Activated CD8-positive, alpha-beta memory T cell treated with anti-CD3 and anti-CD28 coated beads, Interleukin-2, amount 10 ng/mL, durations not matched to agents 7 days and 5 days (primary cell): ENCODE measurements around the gene TWSG1. TPM values are rescaled to one million over a fixed set of nuclear protein-coding genes. Genes with fewer than 3 reads are reported as not detected.
"Not testable (repeated sequence)": the region's sequence is repeated elsewhere in the genome, so short reads cannot be mapped to it uniquely, and the experiment has no call there.

Source experiments
- ATAC-seq: fragments of 150-1000 bp; cut with Tn5 transposase; one replicate; pipeline ENCODE4 v1.10.0; 2021; ENCODE audit warnings: moderate library complexity
- CTCF ChIA-PET: fragments of 350-600 bp; sonication (Branson Sonifier 250); formaldehyde crosslinking; loops from one replicate; lab custom pipeline; 2021; ENCODE audit warnings: antibody characterized with exemption; lab: Charles Lee
- DNase-seq: peaks from one replicate; pipeline ENCODE4 v3.0.0-alpha.2; 2020
- H3K27ac Mint-ChIP-seq: one replicate; pipeline ENCODE4 v1.8.0; 2021; ENCODE audit warnings: mild to moderate bottlenecking, mixed read lengths
- H3K27me3 Mint-ChIP-seq: one replicate; pipeline ENCODE4 v1.8.0; 2021; ENCODE audit warnings: mixed read lengths
- H3K36me3 Mint-ChIP-seq: one replicate; pipeline ENCODE4 v1.8.0; 2021; ENCODE audit warnings: mild to moderate bottlenecking, mixed read lengths
- H3K4me1 Mint-ChIP-seq: one replicate; pipeline ENCODE4 v1.8.0; 2021; ENCODE audit warnings: mixed read lengths
- H3K4me3 Mint-ChIP-seq: one replicate; pipeline ENCODE4 v1.8.0; 2021; ENCODE audit warnings: mild to moderate bottlenecking, moderate library complexity, mixed read lengths
- H3K9me3 Mint-ChIP-seq: one replicate; pipeline ENCODE4 v1.8.0; 2022; ENCODE audit warnings: low read depth, mixed read lengths
- total RNA-seq, 2 experiments: library from RNA; stranded (reverse); gene quantifications; one replicate each; pipeline ENCODE4 v1.2.3, GENCODE V29; 2021

Gene TWSG1
- total RNA-seq, 2 experiments from 2014 or later = 11.2 TPM

- no peak overlapping the region for H3K4me3 Mint-ChIP-seq
- H3K36me3 Mint-ChIP-seq = no peaks in the 10 kb centered on the region
- H3K9me3 Mint-ChIP-seq = no peaks in the 10 kb centered on the region
- H3K4me1 Mint-ChIP-seq = no peaks in the 10 kb centered on the region
- ATAC-seq = no peak
- no peak for DNase-seq
- peaks cover 4% of the 10 kb centered on the region for H3K27me3 Mint-ChIP-seq
- CTCF ChIA-PET = interaction anchor here (1.3 kb wide), 1 partner anchor 439 kb away, joined by 3 read pairs; no protein-coding TSS in a partner anchor
- no peak overlapping the region for H3K27ac Mint-ChIP-seq
These were observed 92.2 kb downstream of the TWSG1 start for GRCh38 chr18:9426753-9427152.

GRCh38 chr18:9428301-9428706 lies 93.7 kb downstream of the TWSG1 start:
- H3K4me1 Mint-ChIP-seq = no peaks in the 10 kb centered on the region
- H3K27me3 Mint-ChIP-seq = peaks cover 4% of the 10 kb centered on the region
- no peak overlapping the region for H3K4me3 Mint-ChIP-seq
- ATAC-seq (no peak), DNase-seq (no peak)
- no peaks in the 10 kb centered on the region for H3K9me3 Mint-ChIP-seq
- no peak overlapping the region for H3K27ac Mint-ChIP-seq
- CTCF ChIA-PET = no interaction called here
- no peaks in the 10 kb centered on the region for H3K36me3 Mint-ChIP-seq

- Mint-ChIP-seq H3K36me3 (no peaks in the 10 kb centered on the region), H3K4me3 (no peak overlapping the region), H3K4me1 (no peaks in the 10 kb centered on the region), H3K27me3 (peaks cover 4% of the 10 kb centered on the region), H3K9me3 (no peaks in the 10 kb centered on the region), H3K27ac (no peak overlapping the region)
- peak; percentile 11 for DNase-seq
- no peak for ATAC-seq
- CTCF ChIA-PET = no interaction called here
These were observed 94.5 kb downstream of the TWSG1 start for GRCh38 chr18:9428862-9429661.

- no peaks in the 10 kb centered on the region for H3K36me3 Mint-ChIP-seq
- no peak overlapping the region for H3K4me3 Mint-ChIP-seq
- DNase-seq = peak; percentile 5
- CTCF ChIA-PET = no interaction called here
- ATAC-seq = no peak
- H3K9me3 Mint-ChIP-seq = no peaks in the 10 kb centered on the region
- no peaks in the 10 kb centered on the region for H3K4me1 Mint-ChIP-seq
- no peak overlapping the region for H3K27ac Mint-ChIP-seq
- peaks cover 4% of the 10 kb centered on the region for H3K27me3 Mint-ChIP-seq
These were observed 95.1 kb downstream of the TWSG1 start for GRCh38 chr18:9429662-9429993.

GRCh38 chr18:9430315-9430714 lies 95.7 kb downstream of the TWSG1 start:
- H3K9me3 Mint-ChIP-seq, ATAC-seq, H3K4me1 Mint-ChIP-seq, DNase-seq, H3K36me3 Mint-ChIP-seq, H3K27me3 Mint-ChIP-seq, CTCF ChIA-PET, H3K4me3 Mint-ChIP-seq, H3K27ac Mint-ChIP-seq: not testable (repeated sequence)

GRCh38 chr18:9431296-9431695 lies 96.7 kb downstream of the TWSG1 start:
- no peaks in the 10 kb centered on the region for H3K36me3 Mint-ChIP-seq
- no peaks in the 10 kb centered on the region for H3K4me1 Mint-ChIP-seq
- DNase-seq (no peak), ATAC-seq (no peak)
- no peaks in the 10 kb centered on the region for H3K9me3 Mint-ChIP-seq
- no peak overlapping the region for H3K4me3 Mint-ChIP-seq
- no peak overlapping the region for H3K27ac Mint-ChIP-seq
- CTCF ChIA-PET = interaction anchor here (0.7 kb wide), 1 partner anchor 383 kb away, joined by 4 read pairs; no protein-coding TSS in a partner anchor
- peaks cover 4% of the 10 kb centered on the region for H3K27me3 Mint-ChIP-seq

GRCh38 chr18:9433122-9433521 lies 98.5 kb downstream of the TWSG1 start:
- H3K27ac Mint-ChIP-seq, H3K9me3 Mint-ChIP-seq, DNase-seq, H3K27me3 Mint-ChIP-seq, ATAC-seq, H3K4me1 Mint-ChIP-seq, H3K4me3 Mint-ChIP-seq, H3K36me3 Mint-ChIP-seq: not testable (repeated sequence)
- CTCF ChIA-PET = interaction anchor here (0.7 kb wide), 1 partner anchor 143 kb away, joined by 3 read pairs; no protein-coding TSS in a partner anchor

- Mint-ChIP-seq H3K9me3 (no peaks in the 10 kb centered on the region), H3K27ac (no peak overlapping the region), H3K36me3 (no peaks in the 10 kb centered on the region), H3K27me3 (peaks cover 4% of the 10 kb centered on the region), H3K4me1 (no peaks in the 10 kb centered on the region), H3K4me3 (no peak overlapping the region)
- ATAC-seq (no peak), DNase-seq (no peak)
- CTCF ChIA-PET = no interaction called here
These were observed 99.1 kb downstream of the TWSG1 start for GRCh38 chr18:9433671-9434121.

GRCh38 chr18:9434122-9434701 lies 99.6 kb downstream of the TWSG1 start:
- CTCF ChIA-PET = interaction anchor here (0.7 kb wide), 1 partner anchor 55 kb away, joined by 3 read pairs; no protein-coding TSS in a partner anchor
- Mint-ChIP-seq H3K36me3 (no peaks in the 10 kb centered on the region), H3K27me3 (peaks cover 4% of the 10 kb centered on the region), H3K9me3 (no peaks in the 10 kb centered on the region), H3K4me3 (no peak overlapping the region), H3K4me1 (no peaks in the 10 kb centered on the region), H3K27ac (no peak overlapping the region)
- no peak for ATAC-seq
- DNase-seq = no peak

GRCh38 chr18:9435041-9435440 lies 100.5 kb downstream of the TWSG1 start:
- Mint-ChIP-seq H3K27me3 (peaks cover 4% of the 10 kb centered on the region), H3K9me3 (no peaks in the 10 kb centered on the region), H3K36me3 (no peaks in the 10 kb centered on the region), H3K4me1 (no peaks in the 10 kb centered on the region), H3K4me3 (no peak overlapping the region), H3K27ac (no peak overlapping the region)
- DNase-seq = no peak
- no peak for ATAC-seq
- CTCF ChIA-PET = no interaction called here

GRCh38 chr18:9436206-9436929 lies 101.8 kb downstream of the TWSG1 start:
- CTCF ChIA-PET = no interaction called here
- Mint-ChIP-seq H3K4me1 (no peaks in the 10 kb centered on the region), H3K9me3 (no peaks in the 10 kb centered on the region), H3K4me3 (no peak overlapping the region), H3K27ac (no peak overlapping the region), H3K36me3 (no peaks in the 10 kb centered on the region), H3K27me3 (no peaks in the 10 kb centered on the region)
- DNase-seq (no peak), ATAC-seq (no peak)

GRCh38 chr18:9437021-9437437 lies 102.5 kb downstream of the TWSG1 start:
- H3K36me3 Mint-ChIP-seq = no peaks in the 10 kb centered on the region
- H3K27me3 Mint-ChIP-seq = peaks cover 4% of the 10 kb centered on the region
- no peaks in the 10 kb centered on the region for H3K4me1 Mint-ChIP-seq

GRCh38 chr18:9437672-9438071 lies 103.1 kb downstream of the TWSG1 start:
- DNase-seq (no peak), ATAC-seq (no peak)
- H3K4me1 Mint-ChIP-seq = no peaks in the 10 kb centered on the region
- H3K9me3 Mint-ChIP-seq = no peaks in the 10 kb centered on the region
- no peaks in the 10 kb centered on the region for H3K36me3 Mint-ChIP-seq
- CTCF ChIA-PET = no interaction called here
- H3K4me3 Mint-ChIP-seq = no peak overlapping the region
- H3K27me3 Mint-ChIP-seq = peaks cover 5% of the 10 kb centered on the region
- H3K27ac Mint-ChIP-seq = no peak overlapping the region

More at GRCh38 chr18:9437021-9437437, 102.5 kb downstream of the TWSG1 start:
- H3K27ac Mint-ChIP-seq = no peak overlapping the region
- no peak for DNase-seq
- no peak for ATAC-seq
- CTCF ChIA-PET = no interaction called here
- H3K9me3 Mint-ChIP-seq = no peaks in the 10 kb centered on the region
- no peak overlapping the region for H3K4me3 Mint-ChIP-seq
